HuH-7 (cell line): ENCODE measurements around the gene SNX33.
"Not testable (repeated sequence)": the region's sequence is repeated elsewhere in the genome, so short reads cannot be mapped to it uniquely, and the experiment has no call there.

Experiments used
- DNase-seq: peaks from one replicate; pipeline ENCODE4 v3.0.0; 2011; ENCODE audit warnings: low spot score

The SNX33 gene

GRCh38 chr15:75699961-75700874, 52.5 kb downstream of the SNX33 start:
- DNase-seq = not testable (repeated sequence)

- not testable (repeated sequence) for DNase-seq
Observed at GRCh38 chr15:75701071-75702003, 53.6 kb downstream of the SNX33 start.

- DNase-seq = no peak
Observed at GRCh38 chr15:75702436-75702835, 54.7 kb downstream of the SNX33 start.

GRCh38 chr15:75703440-75704262, 55.9 kb downstream of the SNX33 start:
- DNase-seq = not testable (repeated sequence)

- DNase-seq = no peak
Observed at GRCh38 chr15:75704263-75704615, 56.5 kb downstream of the SNX33 start.

- DNase-seq = no peak
Observed at GRCh38 chr15:75704618-75705017, 56.9 kb downstream of the SNX33 start.

GRCh38 chr15:75705375-75705774, 57.7 kb downstream of the SNX33 start:
- not testable (repeated sequence) for DNase-seq

GRCh38 chr15:75705854-75706681, 58.4 kb downstream of the SNX33 start:
- no peak for DNase-seq

GRCh38 chr15:75706682-75706954, 58.9 kb downstream of the SNX33 start:
- no peak for DNase-seq

- not testable (repeated sequence) for DNase-seq
Observed at GRCh38 chr15:75709458-75709857, 61.7 kb downstream of the SNX33 start.

GRCh38 chr15:75710874-75711273, 63.2 kb downstream of the SNX33 start:
- DNase-seq = not testable (repeated sequence)

- DNase-seq = not testable (repeated sequence)
Observed at GRCh38 chr15:75711495-75711894, 63.8 kb downstream of the SNX33 start.
